Measurements from ENCODE around the gene NKX6-1. TPM values are rescaled to one million over a fixed set of nuclear protein-coding genes. Genes with fewer than 3 reads are reported as not detected.

NKX6-1 gene
- total RNA-seq = 10 to 100 TPM in 1 of 4 donors, 1 to 10 TPM in 1, under 1 TPM in 2; 0.66 to 10.5 (median 2.0) TPM

DNA sequence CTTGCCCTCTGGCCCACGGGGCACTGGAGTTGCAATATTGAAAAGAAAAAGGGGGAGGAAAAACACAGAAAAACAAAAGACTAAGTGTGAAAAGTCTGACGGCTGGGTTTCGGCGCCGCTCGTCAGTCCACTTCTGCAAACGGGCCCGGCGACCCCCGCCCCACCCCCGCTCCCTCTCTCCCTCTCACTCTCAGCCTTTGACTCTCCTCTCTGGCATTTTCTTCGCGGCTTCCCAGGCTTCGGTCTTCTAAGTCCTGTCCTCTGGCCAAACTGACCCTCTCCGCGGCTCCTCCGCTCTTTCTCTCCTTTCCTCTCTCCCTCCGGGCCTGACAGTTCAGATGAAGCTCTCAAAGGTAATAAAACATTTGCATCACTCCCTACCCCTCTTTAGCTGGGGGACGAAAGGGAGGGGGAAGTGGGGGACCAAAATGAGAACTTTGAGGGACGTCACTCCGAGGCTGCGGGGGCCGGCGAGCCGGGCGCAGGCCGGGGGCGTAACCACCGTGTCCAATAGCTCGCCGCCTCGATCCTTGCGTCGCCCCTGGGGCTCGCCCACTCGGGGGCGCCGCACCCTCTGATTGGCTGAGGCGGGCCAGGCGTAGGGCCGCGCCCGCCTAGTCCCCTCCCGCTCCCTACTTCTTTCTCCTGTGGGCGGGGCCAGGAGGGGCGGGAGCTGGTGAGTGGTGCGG, at the start of gene NKX6-1:
Gene NKX6-1 (minus strand): TSS at position 358 of the 689 bp plus-strand sequence. CDS start 1,064 bp downstream, outside the sequence.
- peak within 1 kb of the TSS; percentile 76 to 92 (median 89) for H3K27ac ChIP-seq
- DNase-seq = peak; percentile 9

DNA sequence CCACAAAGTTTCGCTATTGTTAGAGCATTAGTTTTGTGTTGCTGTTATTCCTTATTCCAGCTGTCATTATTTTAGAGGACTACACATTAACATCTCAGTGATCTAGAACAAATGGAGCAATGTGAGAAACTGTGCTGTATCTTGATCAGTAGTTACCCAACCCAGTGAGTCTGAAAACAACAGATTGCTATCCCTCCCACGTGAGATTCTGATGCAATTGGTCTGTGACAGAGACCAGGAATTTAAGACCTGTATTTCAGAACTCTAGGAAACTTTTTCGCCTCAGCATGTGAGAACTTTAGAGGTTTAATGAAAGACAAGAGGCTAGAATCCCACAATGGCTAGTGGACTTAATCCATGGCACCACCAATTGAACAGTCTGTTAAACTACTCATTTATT, 48.1 kb upstream of the NKX6-1 start:
- H3K36me3 ChIP-seq = no peaks in the 10 kb centered on the region
- intact Hi-C loops (cut with DNase I) = no loop called here
- H3K4me3 ChIP-seq = no peak overlapping the region
- 70 to 77% methylated on average over 3 of the region's 3 CpGs for WGBS, 2 donors
- no peak for DNase-seq
- H3K27me3 ChIP-seq = no peaks in the 10 kb centered on the region
- H3K4me1 ChIP-seq = no peaks in the 10 kb centered on the region
- no peak overlapping the region for H3K27ac ChIP-seq
- H3K9me3 ChIP-seq = no peaks in the 10 kb centered on the region
- TF ChIP-seq POLR2A (IDR thresholded peaks at IDR 0.05) = no peak
- TF ChIP-seq, protein P1, sequence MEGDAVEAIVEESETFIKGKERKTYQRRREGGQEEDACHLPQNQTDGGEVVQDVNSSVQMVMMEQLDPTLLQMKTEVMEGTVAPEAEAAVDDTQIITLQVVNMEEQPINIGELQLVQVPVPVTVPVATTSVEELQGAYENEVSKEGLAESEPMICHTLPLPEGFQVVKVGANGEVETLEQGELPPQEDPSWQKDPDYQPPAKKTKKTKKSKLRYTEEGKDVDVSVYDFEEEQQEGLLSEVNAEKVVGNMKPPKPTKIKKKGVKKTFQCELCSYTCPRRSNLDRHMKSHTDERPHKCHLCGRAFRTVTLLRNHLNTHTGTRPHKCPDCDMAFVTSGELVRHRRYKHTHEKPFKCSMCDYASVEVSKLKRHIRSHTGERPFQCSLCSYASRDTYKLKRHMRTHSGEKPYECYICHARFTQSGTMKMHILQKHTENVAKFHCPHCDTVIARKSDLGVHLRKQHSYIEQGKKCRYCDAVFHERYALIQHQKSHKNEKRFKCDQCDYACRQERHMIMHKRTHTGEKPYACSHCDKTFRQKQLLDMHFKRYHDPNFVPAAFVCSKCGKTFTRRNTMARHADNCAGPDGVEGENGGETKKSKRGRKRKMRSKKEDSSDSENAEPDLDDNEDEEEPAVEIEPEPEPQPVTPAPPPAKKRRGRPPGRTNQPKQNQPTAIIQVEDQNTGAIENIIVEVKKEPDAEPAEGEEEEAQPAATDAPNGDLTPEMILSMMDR (IDR thresholded peaks at IDR 0.05) = no peak

More for the DNA sequence above, at the start of gene NKX6-1:
- intact Hi-C loops (cut with DNase I) = no loop called here
- Histone ChIP-seq H3K9me3 (no peaks in the 10 kb centered on the region), H3K4me3 (peak within 1 kb of the TSS; percentile 37 to 71 (median 60)), H3K4me1 (peaks cover 9 to 46% (median 21%) of the 10 kb centered on the region in 3 donors), H3K27me3 (peaks cover 8 to 100% (median 36%) of the 10 kb centered on the region in 4 donors), H3K36me3 (no peaks in the 10 kb centered on the region)
- TF ChIP-seq, protein P1 (IDR thresholded peaks at IDR 0.05) = no peak
- peak in 2 of 4 donors; percentile 56 to 83 for TF ChIP-seq POLR2A (IDR thresholded peaks at IDR 0.05)
- WGBS, 2 donors = 1 to 4% methylated on average over 18 to 19 of the region's 47 CpGs

DNA sequence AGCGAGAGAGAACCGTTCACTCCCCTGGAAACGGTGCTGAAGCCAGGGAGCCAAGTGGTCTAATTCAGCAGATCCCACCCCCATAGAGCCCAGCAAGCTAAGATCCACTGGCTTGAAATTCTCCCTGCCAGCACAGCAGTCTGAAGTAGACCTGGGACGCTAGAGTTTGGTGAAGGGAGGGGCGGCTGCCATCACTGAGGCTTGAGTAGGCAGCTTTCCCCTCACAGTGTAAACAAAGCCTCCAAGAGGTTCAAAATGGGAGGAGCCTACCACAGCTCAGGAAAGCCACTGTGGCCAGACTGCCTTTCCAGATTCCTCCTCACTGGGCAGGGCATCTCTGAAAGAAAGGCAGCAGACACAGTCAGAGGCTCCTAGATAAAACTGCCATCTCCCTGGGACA, 46.0 kb upstream of the NKX6-1 start:
- no peaks in the 10 kb centered on the region for H3K27me3 ChIP-seq
- no peaks in the 10 kb centered on the region for H3K36me3 ChIP-seq
- 60% methylated on average over 3 of the region's 5 CpGs; no CpG with 5 or more reads in 1 of the 2 donors for WGBS, 2 donors
- TF ChIP-seq, protein P1 (IDR thresholded peaks at IDR 0.05) = no peak
- TF ChIP-seq POLR2A (IDR thresholded peaks at IDR 0.05) = no peak
- H3K4me1 ChIP-seq = no peaks in the 10 kb centered on the region
- no peak for DNase-seq
- H3K27ac ChIP-seq = no peak overlapping the region
- H3K9me3 ChIP-seq = no peaks in the 10 kb centered on the region
- intact Hi-C loops (cut with DNase I) = no loop called here
- no peak overlapping the region for H3K4me3 ChIP-seq

DNA sequence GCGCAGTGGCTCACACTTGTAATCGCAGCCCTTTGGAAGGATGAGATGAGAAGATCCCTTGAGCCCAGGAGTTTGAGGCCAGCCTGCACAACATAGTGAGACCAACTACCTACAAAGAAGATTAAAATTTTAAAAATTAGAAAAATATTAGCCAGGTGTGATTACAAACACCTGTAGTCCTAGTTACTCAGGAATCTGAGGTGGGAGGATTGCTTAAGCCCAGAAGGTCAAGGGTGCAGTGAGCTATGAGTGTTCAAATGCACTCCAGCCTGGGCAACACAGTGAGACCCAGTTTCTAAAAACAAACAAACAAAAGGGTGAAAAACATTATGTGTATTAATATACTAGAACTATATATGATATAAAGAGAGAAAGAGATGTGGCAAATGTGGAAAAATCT, 36.8 kb upstream of the NKX6-1 start:
- Histone ChIP-seq H3K27me3 (no peaks in the 10 kb centered on the region), H3K4me1 (no peaks in the 10 kb centered on the region), H3K27ac (no peak overlapping the region), H3K4me3 (no peak overlapping the region), H3K9me3 (no peaks in the 10 kb centered on the region), H3K36me3 (no peaks in the 10 kb centered on the region)
- WGBS, 2 donors = 92 to 100% methylated on average over 2 of the region's 2 CpGs
- TF ChIP-seq POLR2A (IDR thresholded peaks at IDR 0.05) = no peak
- TF ChIP-seq, protein P1 (IDR thresholded peaks at IDR 0.05) = no peak
- no peak for DNase-seq
- intact Hi-C loops (cut with DNase I) = no loop called here

DNA sequence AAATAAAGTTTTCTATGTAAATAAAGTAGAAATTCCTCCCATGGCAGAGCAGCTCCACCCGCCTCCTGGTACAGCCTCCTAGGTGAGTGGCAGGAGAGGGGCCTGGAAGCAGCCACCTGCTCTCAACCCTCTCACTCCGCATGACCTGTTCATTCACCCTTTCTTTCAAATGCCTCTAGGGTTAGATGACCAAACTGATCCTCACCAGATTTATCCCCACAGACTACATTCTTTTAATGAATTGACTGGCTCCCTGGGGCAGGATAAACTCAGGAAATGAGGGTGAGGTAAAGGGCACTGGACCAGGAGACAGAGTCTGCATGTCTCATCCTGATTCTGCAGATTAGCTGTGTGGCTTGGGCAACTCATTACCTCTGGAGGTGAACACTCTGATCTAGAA, 32.6 kb upstream of the NKX6-1 start:
- WGBS, 2 donors = 44 to 51% methylated on average over 2 of the region's 2 CpGs

More for the DNA sequence above, 32.6 kb upstream of the NKX6-1 start:
- no peaks in the 10 kb centered on the region for H3K36me3 ChIP-seq
- H3K4me1 ChIP-seq = no peaks in the 10 kb centered on the region
- no peak for DNase-seq
- intact Hi-C loops (cut with DNase I) = no loop called here
- H3K27me3 ChIP-seq = no peaks in the 10 kb centered on the region
- no peak overlapping the region for H3K4me3 ChIP-seq
- TF ChIP-seq POLR2A (IDR thresholded peaks at IDR 0.05) = no peak
- TF ChIP-seq, protein P1 (IDR thresholded peaks at IDR 0.05) = no peak
- H3K27ac ChIP-seq = no peak overlapping the region
- H3K9me3 ChIP-seq = no peaks in the 10 kb centered on the region

Data from esophagus squamous epithelium (tissue), 5 donors.